CD4-positive, alpha-beta T cell treated with Interleukin-2 at 100 ng/mL for 4 hours (primary cell): ENCODE data around the gene TCF4.

Experiments
- DNase-seq: peaks from one replicate; pipeline ENCODE4 v3.0.0-alpha.2; 2020; ENCODE audit warnings: low spot score

The TCF4 gene

DNA sequence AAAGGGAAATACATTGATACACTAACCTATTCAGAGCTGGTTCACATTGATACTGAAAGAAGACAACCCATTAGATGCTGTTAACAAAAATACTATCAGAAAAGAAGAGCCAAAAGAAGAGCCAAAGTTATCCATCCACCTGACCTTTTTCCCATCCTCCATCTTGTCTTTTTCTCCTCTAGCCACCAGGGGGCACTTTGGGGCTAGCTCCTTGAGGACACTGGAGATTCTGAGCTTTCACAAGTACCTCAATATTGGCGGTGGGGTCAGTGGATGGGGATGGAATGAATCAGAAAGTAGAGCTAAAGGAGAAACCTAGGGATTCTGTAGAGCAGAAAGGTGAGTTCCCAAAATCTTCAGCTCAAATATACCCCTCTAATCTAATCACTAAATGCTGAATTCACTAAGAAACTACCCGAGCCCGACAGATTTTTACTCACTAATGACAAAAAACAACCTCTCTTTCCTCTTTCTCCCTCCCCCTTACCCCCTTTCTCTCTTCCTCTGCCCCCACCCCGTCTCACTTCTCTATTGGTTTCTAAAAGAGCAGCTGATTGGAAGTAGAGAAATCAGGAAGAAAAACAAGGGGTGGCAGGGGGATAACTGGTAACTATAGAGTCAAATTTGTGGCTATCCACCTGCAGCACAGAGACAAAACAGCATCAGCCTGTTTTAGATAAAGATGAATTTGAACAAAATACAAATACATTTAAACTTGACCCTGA is 203.3 kb downstream of the TCF4 start:
- DNase-seq = no peak

DNA sequence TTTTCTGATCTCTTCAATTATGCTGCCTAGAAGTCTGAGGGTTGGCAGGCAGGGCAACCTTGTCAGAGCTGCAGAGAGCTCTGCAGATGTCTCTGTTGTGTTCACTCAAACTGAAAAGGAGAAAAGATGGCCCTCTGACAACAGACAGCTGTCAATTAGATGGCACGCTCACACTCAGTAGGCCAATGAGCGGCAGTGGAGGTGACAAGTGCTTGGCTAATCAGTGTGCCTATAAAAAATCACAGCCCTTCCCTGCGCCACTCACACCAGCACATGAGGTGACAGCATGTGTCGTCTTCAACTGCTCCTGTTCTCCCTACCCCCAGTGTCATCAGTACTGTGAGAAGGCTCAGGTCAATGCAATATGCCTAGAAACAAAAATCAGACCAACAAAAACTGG is 203.9 kb downstream of the TCF4 start:
- DNase-seq = no peak

DNA sequence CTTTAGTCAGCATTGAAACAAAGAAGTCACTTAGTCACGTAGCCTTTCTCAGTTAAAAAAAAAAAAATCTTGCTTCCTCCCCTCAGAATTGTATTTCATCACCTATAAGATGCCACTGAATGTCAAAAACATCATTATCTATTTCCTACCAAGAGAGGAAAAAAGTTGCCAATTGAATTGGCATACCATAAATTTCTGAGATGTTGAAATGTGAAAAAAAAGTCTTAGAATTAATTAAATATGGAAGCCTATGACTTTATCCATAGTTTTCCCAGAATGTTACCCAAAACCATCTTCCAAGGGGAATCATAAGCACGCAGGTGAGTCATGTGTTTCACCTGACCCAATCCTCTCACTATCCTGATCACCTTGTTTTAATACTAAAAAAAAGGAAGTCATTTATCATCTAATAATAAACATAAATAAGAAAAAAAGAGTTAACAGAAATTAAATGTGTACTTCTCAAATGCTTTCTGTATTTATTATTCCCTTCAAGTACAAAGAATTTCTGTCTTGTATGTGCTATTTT is 205.7 kb downstream of the TCF4 start:
- DNase-seq = no peak

DNA sequence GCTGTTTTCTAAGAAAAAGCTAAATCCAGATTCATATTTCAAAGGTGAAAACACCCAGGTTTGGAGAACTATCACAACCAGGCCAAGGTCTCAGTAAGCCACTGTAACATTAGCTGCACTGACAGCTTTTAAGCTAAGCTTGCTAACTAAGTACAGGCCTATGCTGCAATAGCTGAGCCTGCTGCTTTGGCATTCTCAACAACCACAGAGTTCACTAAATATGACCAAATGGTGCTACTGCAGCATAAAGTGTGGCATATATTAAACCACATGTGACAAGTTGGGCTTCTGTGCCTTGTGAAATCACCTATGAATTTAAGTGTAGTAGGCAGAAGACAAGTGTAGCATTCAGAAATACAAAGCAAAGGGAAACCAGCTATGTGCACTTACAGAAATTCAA is 206.7 kb downstream of the TCF4 start:
- DNase-seq = no peak

DNA sequence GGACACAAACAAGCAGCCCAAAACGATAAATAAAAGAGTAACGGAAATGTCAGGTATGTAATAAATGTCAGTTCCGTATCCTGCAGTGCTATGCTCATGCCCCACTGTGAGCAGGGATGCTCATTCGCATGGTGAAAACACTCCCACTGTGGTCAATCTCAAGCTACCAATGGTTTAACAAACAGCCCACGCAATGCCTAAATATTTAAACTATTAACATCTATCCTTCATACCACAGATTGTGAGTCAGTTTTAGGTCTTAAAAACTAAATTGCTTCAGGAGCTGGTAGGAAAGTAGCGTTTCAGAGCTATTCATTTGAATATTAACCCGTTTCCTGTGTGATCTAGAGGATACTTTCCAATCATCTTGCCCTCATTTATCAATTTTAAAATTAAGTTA is 207.4 kb downstream of the TCF4 start:
- no peak for DNase-seq

DNA sequence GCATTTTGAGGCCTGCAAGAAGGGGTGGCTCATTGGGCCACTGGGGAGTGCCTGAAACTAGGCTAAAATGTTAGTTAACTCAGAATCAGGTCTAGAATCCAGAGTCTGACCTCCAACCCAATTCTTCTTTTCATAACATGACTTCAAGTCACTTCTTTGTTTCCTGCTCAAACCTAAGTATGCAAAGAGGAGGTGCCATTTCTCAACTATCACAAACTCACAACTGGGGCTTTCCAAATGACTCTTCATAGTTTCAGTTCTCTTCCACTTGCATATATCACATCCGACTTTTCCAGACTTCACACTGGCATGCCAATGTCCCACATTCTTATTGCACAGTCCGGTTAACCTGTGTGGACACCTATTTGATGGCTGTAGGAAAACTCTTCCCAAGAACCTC is 211.6 kb downstream of the TCF4 start:
- no peak for DNase-seq

DNA sequence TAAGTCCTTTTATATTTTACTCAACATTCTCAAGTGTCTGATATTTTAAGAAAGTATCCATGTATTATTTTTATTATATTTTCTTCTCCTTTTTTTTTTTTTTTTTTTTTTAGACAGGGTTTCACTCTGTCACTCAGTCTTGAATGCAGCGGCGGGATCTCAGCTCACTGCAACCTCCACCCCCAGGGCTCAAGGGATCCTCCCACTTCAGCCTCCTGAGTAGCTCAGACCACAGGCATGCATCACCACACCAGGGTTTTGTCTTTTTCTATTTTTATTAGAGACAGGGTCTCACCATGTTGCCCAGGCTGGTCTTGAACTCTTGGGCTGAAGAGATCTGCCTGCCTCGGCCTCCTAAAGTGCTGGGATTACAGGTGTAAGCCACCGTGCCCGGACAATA is 212.1 kb downstream of the TCF4 start:
- DNase-seq = no peak

DNA sequence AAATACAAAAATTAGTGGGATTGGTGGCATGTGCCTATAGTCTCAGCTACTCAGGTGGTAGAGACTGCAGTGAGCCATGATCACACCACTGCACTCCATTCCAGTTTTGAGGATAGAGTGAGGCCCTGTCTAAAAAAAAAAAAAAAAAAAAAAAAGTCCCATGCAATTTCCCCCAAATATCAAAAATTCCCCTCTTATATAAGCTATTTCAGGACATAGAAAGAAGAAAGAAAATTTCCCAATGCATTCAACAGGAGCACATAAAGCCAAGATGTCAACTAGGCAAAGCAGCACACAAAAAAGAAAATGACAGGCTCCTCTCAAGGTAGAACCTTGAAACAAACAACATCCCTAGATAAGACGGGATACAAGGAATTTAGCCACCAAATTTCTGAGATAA is 213.3 kb downstream of the TCF4 start:
- no peak for DNase-seq

DNA sequence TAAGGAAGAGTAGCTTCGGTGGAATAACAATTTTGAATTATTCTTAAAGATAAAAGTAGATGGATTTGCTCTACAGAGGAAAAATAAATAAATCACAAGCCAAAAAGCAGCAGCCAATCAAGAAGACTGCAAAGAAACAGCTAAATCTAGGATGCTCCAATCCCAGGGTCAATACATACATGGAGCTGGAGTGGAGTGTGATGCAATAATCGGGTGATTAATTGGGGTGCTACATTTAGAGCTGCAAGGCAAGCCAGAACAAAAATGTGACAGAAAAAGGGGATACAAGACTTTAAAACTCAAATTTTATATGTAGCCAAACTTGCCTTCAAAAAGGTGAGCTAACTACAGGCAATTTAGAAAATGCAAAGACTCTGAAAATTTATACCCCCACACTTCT is 215.8 kb downstream of the TCF4 start:
- no peak for DNase-seq

DNA sequence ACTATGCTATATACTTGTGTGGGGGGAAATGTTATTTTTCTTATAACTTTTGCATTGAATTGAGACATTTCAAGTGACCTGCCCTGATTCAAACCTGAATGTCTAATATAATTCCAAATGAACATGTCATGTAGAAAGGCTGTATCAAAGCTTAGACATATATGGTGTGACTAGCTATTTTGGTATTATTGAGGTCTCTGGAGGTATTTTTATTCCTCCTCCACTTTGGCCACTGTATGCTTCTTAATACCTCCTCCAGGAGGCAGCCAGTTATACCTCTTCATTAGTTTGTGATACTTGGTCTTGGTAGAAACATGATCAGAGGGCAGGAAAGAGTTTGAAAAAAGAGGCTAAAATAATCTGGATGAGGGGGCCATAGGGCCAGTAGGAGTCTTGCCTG is 217.1 kb downstream of the TCF4 start:
- DNase-seq = no peak

DNA sequence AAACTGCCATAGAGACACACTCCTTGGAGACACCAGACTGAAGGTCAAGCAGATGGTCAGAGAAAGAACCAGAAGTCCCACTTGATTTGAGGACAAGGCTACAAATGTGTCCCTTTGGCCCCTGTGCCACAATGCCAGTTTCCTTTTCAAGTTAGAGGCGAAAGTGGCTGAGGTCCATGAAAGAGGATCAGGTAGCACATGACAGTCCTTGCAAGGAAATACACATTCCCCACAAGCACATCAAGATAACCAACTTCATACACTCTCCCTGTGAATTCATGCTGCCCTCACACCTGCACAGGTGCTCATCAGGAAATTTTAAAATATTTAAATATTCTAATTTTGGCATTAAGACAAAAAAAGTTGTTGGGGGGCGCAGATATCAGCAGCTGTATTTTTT is 218.6 kb downstream of the TCF4 start:
- DNase-seq = no peak

DNA sequence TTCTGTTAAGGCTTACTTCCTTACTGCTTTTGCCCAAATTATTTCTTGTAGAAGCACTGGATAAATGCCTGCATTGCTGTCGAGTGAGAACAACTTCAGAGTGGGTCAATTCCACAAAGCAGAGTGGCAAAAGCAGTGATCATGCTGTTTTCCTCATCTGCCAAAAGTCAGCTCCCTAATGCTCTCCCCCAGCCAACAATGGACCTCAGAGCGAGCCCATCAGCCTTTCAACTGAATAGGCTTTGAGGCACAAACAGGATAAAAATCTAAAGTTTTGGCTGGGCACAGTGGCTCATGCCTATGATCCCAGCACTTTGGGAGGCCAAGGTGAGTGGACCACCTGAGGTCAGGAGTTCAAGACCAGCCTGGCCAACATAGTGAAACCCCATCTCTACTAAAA is 222.7 kb downstream of the TCF4 start:
- DNase-seq = no peak

DNA sequence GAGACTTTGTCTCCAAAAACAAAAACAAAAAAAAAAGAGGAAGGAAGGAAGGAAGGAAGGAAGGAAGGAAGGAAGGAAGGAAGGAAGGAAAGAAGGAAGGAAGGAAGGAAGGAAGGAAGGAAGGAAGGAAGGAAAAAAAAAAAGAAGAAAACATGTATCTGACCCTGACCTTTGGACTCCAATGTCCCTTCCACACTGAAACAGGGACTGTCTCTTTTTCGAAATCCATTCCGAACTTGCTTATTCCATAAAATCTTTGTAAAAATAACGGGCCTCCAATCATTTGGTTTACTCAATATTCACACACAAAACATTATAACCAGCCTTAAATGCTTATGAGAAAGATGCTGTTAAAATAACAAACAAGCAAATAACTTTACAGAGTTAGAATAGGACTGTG is 225.7 kb downstream of the TCF4 start:
- DNase-seq = no peak

DNA sequence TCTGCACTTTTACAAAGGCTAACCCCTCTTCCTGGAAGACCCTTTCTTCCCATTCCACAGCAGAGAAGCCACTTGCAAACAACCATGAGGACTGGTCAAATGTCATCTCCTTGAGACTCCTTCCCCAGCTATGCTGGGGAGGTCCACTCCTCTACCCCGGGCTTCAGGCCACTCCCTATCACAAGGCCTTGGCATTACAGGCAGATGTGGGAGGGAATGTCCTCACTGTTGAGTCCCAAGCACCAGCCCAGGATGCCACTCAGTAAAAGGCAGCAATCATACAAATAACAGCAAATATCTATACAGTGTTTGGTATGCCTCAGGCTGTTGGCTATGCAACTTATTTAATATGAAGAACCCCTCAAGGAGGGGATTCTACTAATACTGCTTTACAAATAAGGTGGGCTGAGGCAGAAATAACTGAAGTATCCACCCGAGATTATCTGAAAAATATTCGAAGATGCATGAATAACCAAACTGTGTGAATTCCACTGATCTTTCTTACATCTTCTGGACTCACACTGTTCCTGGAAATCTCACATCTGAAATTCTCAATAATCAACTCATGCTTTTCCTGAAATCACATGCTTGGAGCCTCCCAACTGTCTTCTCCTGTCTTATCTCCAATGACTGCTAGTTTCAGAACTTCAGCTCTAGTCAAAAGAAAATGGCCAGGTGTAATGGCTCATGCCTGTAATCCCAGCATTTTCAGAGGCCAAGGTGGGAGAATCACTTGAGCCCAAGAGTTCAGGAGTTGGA is 226.3 kb downstream of the TCF4 start:
- no peak for DNase-seq

DNA sequence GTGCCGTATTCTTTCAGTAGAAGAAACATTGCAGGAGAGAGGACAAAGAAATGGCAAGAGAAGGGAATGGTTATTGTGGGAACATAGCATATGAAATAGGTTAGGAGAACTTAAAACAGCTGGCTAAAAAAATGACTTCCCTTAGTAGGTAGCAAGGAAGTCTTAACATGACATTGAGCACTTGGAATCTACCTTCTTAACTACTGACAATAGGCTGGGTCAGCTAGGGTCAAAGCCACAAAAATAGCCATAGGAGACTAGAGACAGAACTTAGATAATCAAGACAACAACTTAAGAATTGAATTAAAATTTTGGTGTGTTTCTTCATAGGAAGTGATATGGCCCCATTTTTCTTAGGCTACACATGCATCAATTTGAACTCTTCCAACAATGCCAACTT is 227.9 kb downstream of the TCF4 start:
- no peak for DNase-seq

DNA sequence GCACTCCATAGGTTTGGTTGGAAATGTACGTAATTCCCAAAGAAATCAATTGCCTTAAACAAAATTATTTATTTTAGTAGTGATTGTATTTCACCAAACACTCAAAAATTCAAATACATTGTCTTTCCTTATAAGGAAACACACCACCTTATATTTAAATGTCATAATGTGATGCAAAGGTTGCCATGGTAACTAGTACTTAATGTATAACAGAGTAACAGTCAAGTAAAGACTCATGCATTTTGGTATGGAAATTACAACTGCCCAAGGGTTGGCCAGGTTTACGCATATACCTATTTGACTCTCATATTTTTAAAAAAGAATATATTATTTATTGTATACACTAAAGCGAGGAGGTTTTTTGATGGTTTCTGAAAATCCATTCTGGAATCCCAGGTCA is 231.2 kb downstream of the TCF4 start:
- no peak for DNase-seq

DNA sequence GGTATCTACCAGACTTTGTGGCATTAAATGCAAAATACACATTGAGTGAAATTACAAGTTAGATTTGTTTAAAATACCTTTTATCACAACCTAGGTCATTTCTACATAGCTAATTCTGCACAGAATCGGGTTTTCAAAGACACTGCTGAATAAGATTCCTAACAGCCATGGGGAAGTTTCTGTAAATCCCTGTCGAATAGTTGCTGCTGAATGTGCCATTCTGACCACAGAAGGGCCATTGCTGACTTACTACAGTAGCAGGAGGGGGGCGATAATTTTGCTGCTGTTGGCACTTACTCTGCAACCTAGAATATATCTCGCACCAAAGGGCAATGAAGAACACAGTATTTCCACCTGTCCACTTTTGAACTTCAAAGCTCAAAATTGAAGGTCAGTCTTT is 232.8 kb downstream of the TCF4 start:
- DNase-seq = no peak

DNA sequence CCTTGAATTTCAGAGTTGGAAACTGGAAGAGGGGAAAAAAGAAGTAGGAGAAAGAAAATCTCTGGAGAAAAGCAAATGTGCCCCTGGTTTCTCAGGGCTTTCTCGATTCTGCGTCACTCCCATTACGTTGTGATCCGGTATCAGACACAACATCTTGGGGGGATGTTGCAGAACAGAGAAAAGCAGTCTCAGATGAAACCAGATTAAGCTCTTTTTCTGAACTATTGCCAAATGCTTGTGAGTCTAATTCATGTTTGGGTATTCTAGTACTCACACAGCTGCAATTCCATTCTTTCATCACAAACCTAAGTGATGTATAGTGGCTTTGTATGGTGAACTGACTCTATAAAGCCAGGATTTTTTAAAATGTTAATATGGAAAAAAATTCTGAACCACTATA is 233.2 kb downstream of the TCF4 start:
- DNase-seq = no peak

DNA sequence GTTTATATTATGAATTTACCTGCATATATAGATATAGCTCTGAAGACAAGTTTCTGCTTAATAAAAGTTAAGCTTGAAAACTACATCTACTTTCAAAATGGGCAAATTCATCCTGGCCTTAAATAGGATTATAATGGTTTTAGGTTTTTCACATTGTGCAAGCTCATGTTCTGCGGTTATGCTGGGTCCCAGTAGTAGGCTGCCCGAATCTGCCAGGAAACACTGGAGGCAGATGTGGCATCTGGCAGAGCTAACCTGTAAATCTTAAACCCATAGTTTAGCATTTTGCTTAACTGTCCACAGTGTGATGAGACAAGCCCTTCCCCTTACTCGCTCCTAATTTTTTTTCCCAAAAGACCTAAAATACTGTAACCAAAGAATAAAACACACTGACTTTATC is 234.2 kb downstream of the TCF4 start:
- DNase-seq = no peak

DNA sequence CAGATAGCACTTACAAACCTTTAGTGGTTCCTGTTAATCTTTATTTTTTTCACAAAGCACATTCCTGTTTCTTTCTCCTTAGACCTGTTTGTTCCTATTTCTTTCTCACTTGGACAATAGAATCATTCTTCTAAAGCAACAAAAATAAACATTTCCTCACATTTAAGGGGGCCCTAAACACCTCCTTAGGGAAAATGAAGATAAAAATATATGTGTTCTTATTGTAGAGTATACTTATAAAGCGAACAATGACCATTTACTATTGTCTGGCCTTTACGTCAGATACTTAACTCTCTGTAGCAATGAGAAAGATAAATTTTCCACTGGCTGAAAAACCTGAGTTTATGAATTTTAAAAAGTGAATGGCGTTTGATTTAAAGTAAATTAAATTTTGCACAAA is 234.6 kb downstream of the TCF4 start:
- DNase-seq = no peak

DNA sequence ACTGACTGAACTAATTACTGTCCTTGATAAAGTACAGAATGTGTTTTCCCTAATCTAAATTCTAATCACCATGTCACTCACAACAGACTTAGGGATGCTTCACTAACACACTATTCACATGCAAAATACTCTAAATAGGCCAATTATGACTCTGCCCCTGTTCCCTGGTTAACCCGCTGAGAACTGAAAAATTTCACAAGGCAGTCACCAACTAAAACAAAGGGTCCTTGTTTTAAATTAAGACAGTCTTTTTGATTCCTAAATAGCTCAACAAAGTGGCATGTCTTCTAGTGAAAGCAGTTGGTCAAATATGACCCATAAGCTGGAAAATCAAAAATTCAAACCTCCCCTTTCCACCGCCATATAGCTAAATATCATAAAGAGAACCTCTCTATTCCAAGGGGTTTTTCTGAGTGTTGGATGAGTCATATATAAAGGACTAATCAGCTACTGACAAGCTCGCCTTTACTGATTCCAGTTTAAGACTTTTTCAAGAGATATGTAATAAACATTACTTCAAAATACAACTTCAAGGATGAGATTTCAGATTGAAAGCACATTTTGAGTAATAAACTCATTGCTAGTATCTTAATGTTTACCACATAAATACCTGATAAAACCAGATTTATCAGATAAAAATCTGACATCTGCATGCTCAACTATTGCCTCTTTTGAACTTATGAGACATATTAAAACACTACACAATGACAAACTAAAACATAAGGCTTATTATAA is 235.8 kb downstream of the TCF4 start:
- no peak for DNase-seq

DNA sequence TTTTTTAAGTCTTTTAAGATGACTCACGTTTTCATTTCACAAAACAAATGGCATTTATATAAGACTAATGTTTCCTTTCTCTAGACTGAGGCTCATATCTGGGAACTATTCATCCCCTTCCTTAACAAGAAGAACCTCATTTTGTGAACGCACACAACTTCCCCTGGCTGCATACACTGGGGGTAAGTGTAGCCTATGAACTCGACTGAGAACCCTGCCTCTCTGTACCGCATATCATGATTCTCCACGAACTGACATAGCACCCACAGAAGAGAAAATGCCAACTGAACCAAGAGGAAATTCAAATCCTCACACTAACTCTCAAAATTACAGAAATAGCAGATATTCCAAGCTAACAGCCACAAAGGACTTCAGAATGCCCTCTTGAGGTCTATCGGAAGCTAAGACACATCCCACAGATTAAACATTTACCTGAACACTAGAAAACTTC is 236.7 kb downstream of the TCF4 start:
- DNase-seq = no peak

DNA sequence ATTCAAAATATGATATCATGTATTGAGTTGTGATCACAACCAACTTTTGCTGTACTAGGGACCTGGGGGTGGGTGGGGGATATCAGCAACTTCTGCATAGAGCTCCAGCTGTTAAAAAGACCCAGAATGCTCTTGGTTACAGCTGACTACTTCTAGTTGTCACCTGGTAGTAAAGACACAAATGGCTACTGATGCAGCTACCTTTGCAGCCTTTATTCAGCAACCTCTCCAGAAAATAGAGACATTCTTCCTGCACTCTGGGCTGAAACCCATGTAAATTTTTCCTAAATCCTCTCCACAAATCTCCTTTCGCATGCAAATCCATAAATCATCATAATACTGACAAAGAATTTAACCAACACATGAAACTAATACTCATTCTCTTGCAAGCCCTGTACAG is 238.3 kb downstream of the TCF4 start:
- DNase-seq = no peak
